DOHH2 (cell line): ENCODE measurements around the gene TRAK1.

Experiments used
- CTCF ChIP-seq: fragments of 200-600 bp; sonication (generic); IDR thresholded peaks from one replicate; pipeline ENCODE4 v1.5.1; 2014; ENCODE audit warnings: antibody characterized with exemption, mild to moderate bottlenecking, low read depth, low read length; ENCODE audit not compliant: poor library complexity, severe bottlenecking
- EZH2phosphoT487 ChIP-seq: fragments of 200-600 bp; sonication (generic); IDR thresholded peaks from 2 replicates; pipeline ENCODE4 v1.6.1; 2017; ENCODE audit warnings: borderline replicate concordance, mild to moderate bottlenecking, antibody characterized with exemption, low read length, moderate library complexity, mixed read lengths

- TF ChIP-seq CTCF (no peak), EZH2phosphoT487 (no peak)
Measured at GRCh38 chr3:42133500-42134298, 42.5 kb downstream of the TRAK1 start.
